Measurements from ENCODE around the gene DAW1.

Gene DAW1

DNA sequence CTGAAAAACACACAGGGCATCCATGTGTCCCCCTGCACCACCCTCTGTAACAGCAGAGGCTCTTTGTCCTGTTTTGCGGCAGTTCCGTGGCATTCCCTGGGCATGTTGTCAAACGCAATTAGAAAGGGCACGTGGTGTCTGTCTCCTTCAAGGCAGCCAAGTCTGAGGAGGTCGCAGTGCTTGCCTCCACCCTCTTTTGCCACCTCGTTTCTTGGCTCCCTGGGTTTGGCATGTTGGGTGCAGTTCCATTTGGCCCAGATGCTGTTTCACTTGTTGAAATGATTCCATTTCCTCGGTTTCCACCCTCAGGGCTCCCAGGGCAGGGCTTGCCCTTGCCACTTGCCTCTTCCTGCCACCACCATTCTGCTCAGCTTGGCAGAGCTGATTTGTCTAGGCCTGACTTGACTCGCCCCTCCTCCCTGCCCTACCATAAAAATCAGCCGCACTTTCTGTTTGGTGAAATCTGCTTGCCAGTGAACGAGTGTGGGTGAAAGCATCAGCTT, 45.4 kb upstream of the DAW1 start:
- Histone ChIP-seq H2AFZ (ENCODE audit: low read depth, low read length) (no peak overlapping the region), H3K36me3 (replicated peaks; ENCODE audit: low read depth, low read length) (no peaks in the 10 kb centered on the region), H3K9ac (ENCODE audit: low read length) (no peak overlapping the region), H3K4me1 (ENCODE audit: low read length) (no peaks in the 10 kb centered on the region), H3K4me3 (ENCODE audit: low read length) (no peak overlapping the region), H3K4me2 (ENCODE audit: low read length) (no peak overlapping the region), H3K9me3 (ENCODE audit: insufficient read depth, low read length) (no peaks in the 10 kb centered on the region), H3K79me2 (ENCODE audit: low read length) (no peaks in the 10 kb centered on the region), H3K27me3 (ENCODE audit: low read depth, low read length) (no peaks in the 10 kb centered on the region; the same call in 1 of the 2 replicates), H3K27ac (ENCODE audit: low read length) (no peak overlapping the region), H4K20me1 (ENCODE audit: insufficient read depth, low read length) (no peaks in the 10 kb centered on the region)
- TF ChIP-seq CTCF (IDR thresholded peaks at IDR 0.05; ENCODE audit: low read depth, low read length) (no peak), EZH2phosphoT487 (IDR thresholded peaks at IDR 0.05; ENCODE audit: low read depth) (no peak)

DNA sequence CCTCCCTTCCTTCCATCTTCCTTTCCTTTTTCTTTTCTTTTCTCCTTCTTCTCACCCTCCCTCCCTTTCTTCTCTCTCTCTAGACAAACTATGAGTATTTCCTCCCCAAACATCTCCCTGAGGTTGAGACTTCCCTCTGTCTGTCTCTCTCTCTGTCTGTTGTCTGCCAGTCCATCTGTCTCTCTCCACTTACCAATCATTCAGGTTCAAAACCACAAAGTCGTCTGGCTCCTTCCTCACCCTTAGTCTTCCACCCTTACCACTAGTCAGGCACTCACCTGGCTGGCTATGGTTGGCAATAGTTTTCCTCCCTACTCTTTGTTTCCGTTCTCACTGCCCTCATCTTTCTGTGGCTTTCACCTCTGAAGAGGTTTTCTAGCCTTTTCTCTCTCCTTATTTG, 44.9 kb upstream of the DAW1 start:
- Histone ChIP-seq H3K79me2 (ENCODE audit: low read length) (no peaks in the 10 kb centered on the region), H3K4me1 (ENCODE audit: low read length) (no peaks in the 10 kb centered on the region), H3K27ac (ENCODE audit: low read length) (no peak overlapping the region), H2AFZ (ENCODE audit: low read depth, low read length) (no peak overlapping the region), H3K4me3 (ENCODE audit: low read length) (no peak overlapping the region), H3K36me3 (replicated peaks; ENCODE audit: low read depth, low read length) (no peaks in the 10 kb centered on the region), H3K4me2 (ENCODE audit: low read length) (no peak overlapping the region), H3K27me3 (ENCODE audit: low read depth, low read length) (no peaks in the 10 kb centered on the region; the same call in 1 of the 2 replicates), H4K20me1 (ENCODE audit: insufficient read depth, low read length) (no peaks in the 10 kb centered on the region), H3K9me3 (ENCODE audit: insufficient read depth, low read length) (no peaks in the 10 kb centered on the region), H3K9ac (ENCODE audit: low read length) (no peak overlapping the region)
- TF ChIP-seq EZH2phosphoT487 (IDR thresholded peaks at IDR 0.05; ENCODE audit: low read depth), result no peak
- no peak for TF ChIP-seq CTCF (IDR thresholded peaks at IDR 0.05; ENCODE audit: low read depth, low read length)

- H3K4me2 ChIP-seq (ENCODE audit: low read length), result no peak overlapping the region
- no peak overlapping the region for H3K4me3 ChIP-seq (ENCODE audit: low read length)
- no peaks in the 10 kb centered on the region for H3K9me3 ChIP-seq (ENCODE audit: insufficient read depth, low read length)
- H3K36me3 ChIP-seq (replicated peaks; ENCODE audit: low read depth, low read length), result no peaks in the 10 kb centered on the region
- H2AFZ ChIP-seq (ENCODE audit: low read depth, low read length), result no peak overlapping the region
- TF ChIP-seq CTCF (IDR thresholded peaks at IDR 0.05; ENCODE audit: low read depth, low read length) (no peak), EZH2phosphoT487 (IDR thresholded peaks at IDR 0.05; ENCODE audit: low read depth) (no peak)
- H3K4me1 ChIP-seq (ENCODE audit: low read length), result no peaks in the 10 kb centered on the region
- no peak overlapping the region for H3K27ac ChIP-seq (ENCODE audit: low read length)
- no peaks in the 10 kb centered on the region for H3K79me2 ChIP-seq (ENCODE audit: low read length)
- H3K9ac ChIP-seq (ENCODE audit: low read length), result no peak overlapping the region
- H4K20me1 ChIP-seq (ENCODE audit: insufficient read depth, low read length), result no peaks in the 10 kb centered on the region
- no peaks in the 10 kb centered on the region; the same call in 1 of the 2 replicates for H3K27me3 ChIP-seq (ENCODE audit: low read depth, low read length)
These were observed 44.3 kb upstream of the DAW1 start for GRCh38 chr2:227827143-227827542.

GRCh38 chr2:227828477-227828912, 42.9 kb upstream of the DAW1 start:
- TF ChIP-seq CTCF (IDR thresholded peaks at IDR 0.05; ENCODE audit: low read depth, low read length), result no peak
- no peak overlapping the region for H3K4me2 ChIP-seq (ENCODE audit: low read length)
- no peaks in the 10 kb centered on the region for H3K4me1 ChIP-seq (ENCODE audit: low read length)
- no peaks in the 10 kb centered on the region for H3K36me3 ChIP-seq (replicated peaks; ENCODE audit: low read depth, low read length)
- H4K20me1 ChIP-seq (ENCODE audit: insufficient read depth, low read length), result no peaks in the 10 kb centered on the region
- H3K9ac ChIP-seq (ENCODE audit: low read length), result no peak overlapping the region
- no peak overlapping the region for H2AFZ ChIP-seq (ENCODE audit: low read depth, low read length)
- H3K4me3 ChIP-seq (ENCODE audit: low read length), result no peak overlapping the region
- no peaks in the 10 kb centered on the region for H3K79me2 ChIP-seq (ENCODE audit: low read length)
- H3K9me3 ChIP-seq (ENCODE audit: insufficient read depth, low read length), result no peaks in the 10 kb centered on the region
- H3K27ac ChIP-seq (ENCODE audit: low read length), result no peak overlapping the region
- no peaks in the 10 kb centered on the region; the same call in 1 of the 2 replicates for H3K27me3 ChIP-seq (ENCODE audit: low read depth, low read length)
